Lung (tissue), 12 donors: ENCODE data around the gene GLB1L3. TPM values are rescaled to one million over a fixed set of nuclear protein-coding genes. Genes with fewer than 3 reads are reported as not detected.
"Not testable (repeated sequence)": the region's sequence is repeated elsewhere in the genome, so short reads cannot be mapped to it uniquely, and the experiment has no call there.

Experiments
- ATAC-seq: fragments of 200-7000 bp; cut with Tn5 transposase; one replicate; pipeline ENCODE4 v1.9.1; 2020; ENCODE audit warnings: moderate number of reproducible peaks; ENCODE audit not compliant: insufficient read depth, low FRiP score
- DNase-seq, 3 donors: peaks; one replicate each; pipeline ENCODE4 v3.0.0-alpha.2; 2013 to 2017
- H3K27ac ChIP-seq, 2 donors: one replicate each; pipeline ENCODE4 v1.5.1; 2013; ENCODE audit warnings: mild to moderate bottlenecking in 2 of 2, moderate library complexity in 2 of 2, control low read depth in 1 of 2, inconsistent platforms in 1 of 2, low read depth in 1 of 2, low read length in 1 of 2
- H3K27me3 ChIP-seq, 3 donors: one replicate each; pipeline ENCODE4 v1.5.1; 2013; ENCODE audit warnings: low read length in 2 of 3; ENCODE audit not compliant: control insufficient read depth in 3 of 3, insufficient read depth in 3 of 3
- H3K36me3 ChIP-seq, 4 donors: one replicate each; pipeline ENCODE4 v1.5.1; 2013; ENCODE audit warnings: low read length in 4 of 4, mild to moderate bottlenecking in 1 of 4, moderate library complexity in 1 of 4; ENCODE audit not compliant: control insufficient read depth in 4 of 4, insufficient read depth in 4 of 4
- H3K4me1 ChIP-seq, 5 donors: one replicate each; pipeline ENCODE4 v1.5.1; 2013; ENCODE audit warnings: low read length in 5 of 5, mild to moderate bottlenecking in 2 of 5, moderate library complexity in 1 of 5; ENCODE audit not compliant: control insufficient read depth in 5 of 5, insufficient read depth in 5 of 5
- H3K4me3 ChIP-seq: one replicate; pipeline ENCODE4 v1.5.1; 2013; ENCODE audit warnings: mild to moderate bottlenecking, control low read depth, moderate library complexity
- H3K9ac ChIP-seq, 2 donors: one replicate each; pipeline ENCODE4 v1.5.1; 2013; ENCODE audit warnings: low read length in 2 of 2, control low read depth in 1 of 2; ENCODE audit not compliant: insufficient read depth in 1 of 2
- H3K9me3 ChIP-seq, 4 donors: one replicate each; pipeline ENCODE4 v1.5.1; 2013; ENCODE audit warnings: low read length in 3 of 4, mild to moderate bottlenecking in 1 of 4, moderate library complexity in 1 of 4; ENCODE audit not compliant: control insufficient read depth in 4 of 4, insufficient read depth in 3 of 4
- whole genome bisulfite sequencing, 2 donors: extraction: QIAGEN DNeasy Blood & Tissue Kit; methylation state at CpG; one replicate each; pipeline ENCODE4 v1.1.7; 2013; 5-methylcytosine and 5-hydroxymethylcytosine counted together
- polyA plus RNA-seq, 2 donors: library from polyadenylated mRNA; stranded (reverse); fragments of 200-250 nt; gene quantifications; one replicate each; pipeline ENCODE4 v1.2.1, GENCODE V29; 2013
- total RNA-seq, 2 donors: library from RNA; depleted of rRNA in 1 of 2; stranded (reverse); fragments of >200 nt in 1 of 2; gene quantifications; one replicate each; pipeline ENCODE4 v1.2.1, GENCODE V29; 2014 to 2021
- TF ChIP-seq, protein P1 (sequence below): IDR thresholded peaks from 2 replicates; pipeline ENCODE4 v1.5.1; 2012; ENCODE audit warnings: mild to moderate bottlenecking; ENCODE audit errors: control extremely low read depth, extremely low read depth
- donor health status: control.
- donor health status: control.
- donor health status: Bipolar disorder and iron deficiency.
- donor health status: healthy.
- donor health status: DM: yes; HTN: yes; CAD: no.

GLB1L3 gene
- total and polyA plus RNA-seq, 4 donors = 0.06 to 0.29 (median 0.18) TPM; not detected in 1

DNA sequence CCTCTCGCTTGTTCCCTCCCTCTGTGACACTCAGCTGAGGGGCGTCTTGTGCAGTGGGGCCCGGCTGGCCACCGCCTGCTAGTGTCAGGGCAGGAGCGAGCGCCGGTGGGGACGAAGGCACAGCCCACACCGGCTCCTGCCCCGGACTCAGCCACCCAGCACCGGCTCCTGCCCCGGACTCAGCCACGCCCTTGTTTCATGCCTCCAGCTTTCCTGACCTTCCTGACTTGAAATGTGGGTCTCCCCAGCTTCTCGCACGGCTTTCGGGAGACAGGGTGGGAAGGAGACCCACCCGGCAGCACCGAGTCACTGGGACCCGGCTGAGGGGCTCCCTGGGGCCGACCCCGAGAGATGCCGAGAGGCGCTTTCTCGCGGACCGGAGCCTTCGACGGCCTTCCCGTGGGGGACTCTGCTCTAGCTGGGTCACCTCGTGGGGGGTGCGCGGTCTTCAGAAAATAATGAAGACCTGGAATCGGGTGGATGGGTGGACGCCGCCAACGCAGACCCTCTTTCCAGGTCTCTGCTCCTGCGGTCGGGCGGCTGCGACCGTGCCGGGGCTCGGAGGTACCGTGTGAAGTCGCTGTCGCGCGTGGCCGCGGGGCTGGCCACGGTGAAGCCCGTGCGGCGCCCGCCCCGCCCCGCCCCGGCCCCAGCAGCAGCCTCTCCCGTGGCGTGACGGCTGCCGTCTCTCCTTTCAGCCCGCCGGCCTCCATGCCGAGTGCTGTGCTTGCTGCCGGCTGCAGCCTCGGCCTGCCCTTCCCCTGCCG is 65.8 kb downstream of the GLB1L3 start:
- TF ChIP-seq, protein P1, sequence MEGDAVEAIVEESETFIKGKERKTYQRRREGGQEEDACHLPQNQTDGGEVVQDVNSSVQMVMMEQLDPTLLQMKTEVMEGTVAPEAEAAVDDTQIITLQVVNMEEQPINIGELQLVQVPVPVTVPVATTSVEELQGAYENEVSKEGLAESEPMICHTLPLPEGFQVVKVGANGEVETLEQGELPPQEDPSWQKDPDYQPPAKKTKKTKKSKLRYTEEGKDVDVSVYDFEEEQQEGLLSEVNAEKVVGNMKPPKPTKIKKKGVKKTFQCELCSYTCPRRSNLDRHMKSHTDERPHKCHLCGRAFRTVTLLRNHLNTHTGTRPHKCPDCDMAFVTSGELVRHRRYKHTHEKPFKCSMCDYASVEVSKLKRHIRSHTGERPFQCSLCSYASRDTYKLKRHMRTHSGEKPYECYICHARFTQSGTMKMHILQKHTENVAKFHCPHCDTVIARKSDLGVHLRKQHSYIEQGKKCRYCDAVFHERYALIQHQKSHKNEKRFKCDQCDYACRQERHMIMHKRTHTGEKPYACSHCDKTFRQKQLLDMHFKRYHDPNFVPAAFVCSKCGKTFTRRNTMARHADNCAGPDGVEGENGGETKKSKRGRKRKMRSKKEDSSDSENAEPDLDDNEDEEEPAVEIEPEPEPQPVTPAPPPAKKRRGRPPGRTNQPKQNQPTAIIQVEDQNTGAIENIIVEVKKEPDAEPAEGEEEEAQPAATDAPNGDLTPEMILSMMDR = no peak
- Histone ChIP-seq H3K27ac (no peak overlapping the region), H3K9me3 (no peaks in the 10 kb centered on the region), H3K36me3 (no peaks in the 10 kb centered on the region), H3K4me3 (no peak overlapping the region), H3K4me1 (no peaks in the 10 kb centered on the region), H3K27me3 (no peaks in the 10 kb centered on the region), H3K9ac (no peak overlapping the region)
- DNase-seq (no peak), ATAC-seq (no peak)
- WGBS, 2 donors = 89 to 96% methylated on average over 53 to 68 of the region's 68 CpGs

DNA sequence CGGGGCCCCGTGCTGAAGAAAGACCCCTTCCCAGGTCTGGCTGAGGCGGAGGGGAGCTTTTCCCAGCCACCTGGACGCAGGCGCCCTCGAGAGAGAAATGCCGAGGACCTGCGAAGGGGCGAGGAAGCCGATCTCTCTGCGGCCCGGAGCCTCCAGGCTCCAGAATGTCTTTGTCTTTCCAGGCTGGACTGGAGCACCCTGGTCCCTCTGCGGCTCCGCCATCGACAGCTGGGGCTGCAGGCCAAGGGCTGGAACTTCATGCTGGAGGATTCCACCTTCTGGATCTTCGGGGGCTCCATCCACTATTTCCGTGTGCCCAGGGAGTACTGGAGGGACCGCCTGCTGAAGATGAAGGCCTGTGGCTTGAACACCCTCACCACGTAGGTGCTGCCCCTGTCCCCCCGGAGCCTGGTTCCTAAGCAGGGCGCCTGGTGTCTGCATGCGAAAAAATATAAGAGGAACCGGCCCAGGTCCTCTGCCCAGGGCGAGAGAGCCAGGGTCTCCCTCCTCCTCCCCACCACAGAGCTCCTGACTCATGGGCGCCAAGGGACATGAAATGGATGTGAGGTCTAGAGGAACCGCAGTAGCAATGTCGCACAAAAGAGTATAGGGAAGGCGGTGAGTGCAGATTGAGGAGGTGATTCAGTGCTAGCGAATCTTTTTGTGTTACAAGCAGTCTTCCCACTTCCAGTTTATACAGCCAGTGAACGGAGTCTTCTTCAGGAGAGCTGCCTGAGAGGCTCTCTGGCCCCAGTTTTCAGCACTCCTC is 66.6 kb downstream of the GLB1L3 start:
- DNase-seq = no peak

DNA sequence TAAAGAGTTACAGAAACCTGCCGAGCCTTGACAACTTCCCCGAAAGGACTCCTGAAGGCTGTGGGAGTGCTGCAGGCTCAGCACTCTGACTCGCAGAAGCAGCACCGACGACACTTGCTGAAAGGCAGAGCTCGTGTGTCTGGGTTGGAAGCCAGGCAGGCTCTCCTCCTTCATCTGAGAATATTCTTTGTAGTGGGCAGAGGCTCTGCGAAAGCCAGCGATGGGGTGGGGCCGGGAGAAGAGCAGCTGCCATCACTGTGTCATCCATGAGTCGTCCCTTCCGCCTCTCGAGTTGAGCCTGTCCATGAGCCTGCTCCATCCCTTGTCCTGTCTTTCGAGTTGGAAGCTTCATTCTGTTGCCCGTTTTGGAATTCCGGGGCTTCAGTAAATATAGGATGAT is 67.5 kb downstream of the GLB1L3 start:
- H3K4me1 ChIP-seq = no peaks in the 10 kb centered on the region
- H3K4me3 ChIP-seq = no peak overlapping the region
- no peak overlapping the region for H3K9ac ChIP-seq
- H3K27ac ChIP-seq = no peak overlapping the region
- ATAC-seq (no peak), DNase-seq (no peak)
- TF ChIP-seq, protein P1 = no peak
- no peaks in the 10 kb centered on the region for H3K9me3 ChIP-seq
- H3K27me3 ChIP-seq = no peaks in the 10 kb centered on the region
- WGBS, 2 donors = 88 to 92% methylated on average over 15 of the region's 15 CpGs
- H3K36me3 ChIP-seq = no peaks in the 10 kb centered on the region

More for the DNA sequence above, 66.6 kb downstream of the GLB1L3 start:
- 90 to 93% methylated on average over 30 of the region's 30 CpGs for WGBS, 2 donors
- no peaks in the 10 kb centered on the region for H3K4me1 ChIP-seq
- H3K36me3 ChIP-seq = no peaks in the 10 kb centered on the region
- H3K9ac ChIP-seq = no peak overlapping the region
- TF ChIP-seq, protein P1 = no peak
- no peak overlapping the region for H3K27ac ChIP-seq
- H3K9me3 ChIP-seq = no peaks in the 10 kb centered on the region
- no peak for ATAC-seq
- no peak overlapping the region for H3K4me3 ChIP-seq
- H3K27me3 ChIP-seq = no peaks in the 10 kb centered on the region

DNA sequence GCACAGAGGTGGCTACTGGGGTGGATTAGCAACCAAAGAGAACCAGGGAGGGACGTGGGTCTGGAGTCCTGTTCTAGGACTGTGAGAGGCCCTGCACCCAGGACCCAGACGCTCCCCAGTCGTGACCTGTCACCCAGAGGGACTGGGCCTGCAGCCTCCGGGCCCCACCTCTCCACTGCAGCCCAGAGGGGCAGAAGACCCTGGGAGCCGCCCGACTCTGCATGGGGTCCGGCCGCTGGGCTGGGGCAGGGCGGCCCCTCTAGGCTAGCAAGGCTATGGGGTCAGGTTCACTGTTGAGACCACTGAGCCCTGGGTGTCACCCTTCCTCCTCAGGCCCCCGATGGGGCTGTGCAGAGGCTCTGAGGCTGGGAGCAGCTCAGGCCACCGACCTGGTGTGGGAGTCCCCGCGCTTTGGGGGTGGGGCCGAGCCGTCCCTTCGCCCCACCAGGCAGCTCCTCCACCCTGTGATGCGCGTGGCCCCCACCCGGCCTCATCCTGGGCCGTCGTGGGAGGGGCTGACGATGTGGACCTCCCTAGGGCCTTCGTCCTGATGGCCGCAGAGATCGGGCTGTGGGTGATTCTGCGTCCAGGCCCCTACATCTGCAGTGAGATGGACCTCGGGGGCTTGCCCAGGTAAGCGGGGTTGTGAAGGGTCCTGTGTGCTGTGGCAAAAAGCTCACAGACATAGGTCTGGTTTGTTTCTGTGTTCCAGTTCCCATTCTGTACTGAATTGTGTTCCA is 68.5 kb downstream of the GLB1L3 start:
- not testable (repeated sequence) for H3K27ac ChIP-seq, H3K4me1 ChIP-seq, H3K9me3 ChIP-seq, DNase-seq, H3K4me3 ChIP-seq, ATAC-seq, H3K36me3 ChIP-seq, H3K27me3 ChIP-seq, H3K9ac ChIP-seq
- WGBS, 2 donors = 86 to 91% methylated on average over 24 to 27 of the region's 28 CpGs
